ENCODE results near the gene C19orf73.

Gene C19orf73

GRCh38 chr19:49110567-49110966, 8.4 kb downstream of the C19orf73 start:
- no peaks in the 10 kb centered on the region for H3K9me3 ChIP-seq (ENCODE audit: control insufficient read depth, insufficient read depth, low read length)
- no peak for DNase-seq (ENCODE audit: low read depth, low spot score)
- no CpG with 5 or more reads among the region's 3 CpGs for WGBS (ENCODE audit: insufficient coverage, insufficient read length)
- peaks cover 3% of the 10 kb centered on the region; the same call in 1 of the 2 replicates for H3K4me1 ChIP-seq (ENCODE audit: control insufficient read depth, insufficient read depth, low read length)
- no peak overlapping the region for H3K27ac ChIP-seq (ENCODE audit: low read length)
- no peak overlapping the region for H3K4me3 ChIP-seq (ENCODE audit: low read length)
- H3K36me3 ChIP-seq (ENCODE audit: control insufficient read depth, insufficient read depth, low read length), result peaks cover 27% of the 10 kb centered on the region
- no peaks in the 10 kb centered on the region for H3K27me3 ChIP-seq (ENCODE audit: control insufficient read depth, insufficient read depth, low read length)

- Histone ChIP-seq H3K4me3 (ENCODE audit: low read length) (no peak overlapping the region), H3K36me3 (ENCODE audit: control insufficient read depth, insufficient read depth, low read length) (peaks cover 34% of the 10 kb centered on the region), H3K27ac (ENCODE audit: low read length) (no peak overlapping the region), H3K27me3 (ENCODE audit: control insufficient read depth, insufficient read depth, low read length) (no peaks in the 10 kb centered on the region), H3K9me3 (ENCODE audit: control insufficient read depth, insufficient read depth, low read length) (no peaks in the 10 kb centered on the region), H3K4me1 (ENCODE audit: control insufficient read depth, insufficient read depth, low read length) (peaks cover 2% of the 10 kb centered on the region; the same call in 1 of the 2 replicates)
- no peak for DNase-seq (ENCODE audit: low read depth, low spot score)
- WGBS (ENCODE audit: insufficient coverage, insufficient read length), result no CpG with 5 or more reads among the region's 8 CpGs
These were observed 9.2 kb downstream of the C19orf73 start for GRCh38 chr19:49109569-49110233.

- H3K9me3 ChIP-seq (ENCODE audit: control insufficient read depth, insufficient read depth, low read length), result no peaks in the 10 kb centered on the region
- peaks cover 40% of the 10 kb centered on the region for H3K36me3 ChIP-seq (ENCODE audit: control insufficient read depth, insufficient read depth, low read length)
- H3K4me3 ChIP-seq (ENCODE audit: low read length), result no peak overlapping the region
- DNase-seq (ENCODE audit: low read depth, low spot score), result no peak
- H3K27ac ChIP-seq (ENCODE audit: low read length), result no peak overlapping the region
- H3K4me1 ChIP-seq (ENCODE audit: control insufficient read depth, insufficient read depth, low read length), result peaks cover 2% of the 10 kb centered on the region; the same call in 1 of the 2 replicates
- H3K27me3 ChIP-seq (ENCODE audit: control insufficient read depth, insufficient read depth, low read length), result no peaks in the 10 kb centered on the region
- no CpG with 5 or more reads among the region's 5 CpGs for WGBS (ENCODE audit: insufficient coverage, insufficient read length)
These were observed 9.9 kb downstream of the C19orf73 start for GRCh38 chr19:49109051-49109450.

DNA sequence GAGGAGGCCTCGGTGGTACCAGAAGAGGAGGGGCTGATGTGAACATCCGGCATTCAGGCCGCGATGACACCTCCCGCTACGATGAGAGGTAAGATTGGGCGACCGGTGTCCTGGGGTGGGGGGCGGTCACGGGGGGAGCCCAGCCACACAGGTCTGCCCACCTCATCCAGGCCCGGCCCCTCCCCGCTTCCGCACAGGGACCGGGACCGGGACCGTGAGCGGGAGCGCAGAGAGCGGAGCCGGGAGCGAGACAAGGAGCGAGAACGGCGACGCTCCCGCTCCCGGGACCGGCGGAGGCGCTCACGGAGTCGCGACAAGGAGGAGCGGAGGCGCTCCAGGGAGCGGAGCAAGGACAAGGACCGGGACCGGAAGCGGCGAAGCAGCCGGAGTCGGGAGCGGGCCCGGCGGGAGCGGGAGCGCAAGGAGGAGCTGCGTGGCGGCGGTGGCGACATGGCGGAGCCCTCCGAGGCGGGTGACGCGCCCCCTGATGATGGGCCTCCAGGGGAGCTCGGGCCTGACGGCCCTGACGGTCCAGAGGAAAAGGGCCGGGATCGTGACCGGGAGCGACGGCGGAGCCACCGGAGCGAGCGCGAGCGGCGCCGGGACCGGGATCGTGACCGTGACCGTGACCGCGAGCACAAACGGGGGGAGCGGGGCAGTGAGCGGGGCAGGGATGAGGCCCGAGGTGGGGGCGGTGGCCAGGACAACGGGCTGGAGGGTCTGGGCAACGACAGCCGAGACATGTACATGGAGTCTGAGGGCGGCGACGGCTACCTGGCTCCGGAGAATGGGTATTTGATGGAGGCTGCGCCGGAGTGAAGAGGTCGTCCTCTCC, 11.1 kb downstream of the C19orf73 start:
- Histone ChIP-seq H3K4me3 (ENCODE audit: low read length) (no peak overlapping the region), H3K27me3 (ENCODE audit: control insufficient read depth, insufficient read depth, low read length) (no peaks in the 10 kb centered on the region), H3K9me3 (ENCODE audit: control insufficient read depth, insufficient read depth, low read length) (no peaks in the 10 kb centered on the region), H3K4me1 (ENCODE audit: control insufficient read depth, insufficient read depth, low read length) (no peaks in the 10 kb centered on the region), H3K36me3 (ENCODE audit: control insufficient read depth, insufficient read depth, low read length) (peaks cover 47% of the 10 kb centered on the region), H3K27ac (ENCODE audit: low read length) (no peak overlapping the region)
- no peak for DNase-seq (ENCODE audit: low read depth, low spot score)
- no CpG with 5 or more reads among the region's 93 CpGs for WGBS (ENCODE audit: insufficient coverage, insufficient read length)

DNA sequence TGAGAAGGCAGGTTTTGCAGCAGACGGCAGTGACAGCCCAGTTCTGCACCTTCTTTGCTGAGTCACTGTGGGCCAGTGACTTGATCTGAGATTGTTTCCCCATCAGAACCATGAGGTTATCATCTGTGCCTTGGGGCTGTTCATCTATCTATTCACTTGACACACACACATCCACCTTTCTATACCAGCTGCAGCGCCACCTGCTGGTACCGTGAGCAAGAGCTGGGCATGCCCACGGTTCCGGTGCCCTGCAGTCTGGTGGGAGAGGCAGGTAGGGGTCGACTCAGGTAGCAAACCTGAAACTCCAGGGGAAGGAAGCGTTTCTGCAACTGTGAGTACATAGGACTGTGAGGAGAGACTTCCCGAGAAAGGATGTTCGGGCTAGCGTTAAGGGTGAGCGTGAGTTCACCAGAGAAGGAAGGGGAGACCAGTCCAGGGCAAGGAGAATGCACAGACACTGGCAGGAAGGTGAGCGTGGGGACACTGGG, 12.3 kb downstream of the C19orf73 start:
- DNase-seq (ENCODE audit: low read depth, low spot score), result no peak
- peaks cover 55% of the 10 kb centered on the region for H3K36me3 ChIP-seq (ENCODE audit: control insufficient read depth, insufficient read depth, low read length)

DNA sequence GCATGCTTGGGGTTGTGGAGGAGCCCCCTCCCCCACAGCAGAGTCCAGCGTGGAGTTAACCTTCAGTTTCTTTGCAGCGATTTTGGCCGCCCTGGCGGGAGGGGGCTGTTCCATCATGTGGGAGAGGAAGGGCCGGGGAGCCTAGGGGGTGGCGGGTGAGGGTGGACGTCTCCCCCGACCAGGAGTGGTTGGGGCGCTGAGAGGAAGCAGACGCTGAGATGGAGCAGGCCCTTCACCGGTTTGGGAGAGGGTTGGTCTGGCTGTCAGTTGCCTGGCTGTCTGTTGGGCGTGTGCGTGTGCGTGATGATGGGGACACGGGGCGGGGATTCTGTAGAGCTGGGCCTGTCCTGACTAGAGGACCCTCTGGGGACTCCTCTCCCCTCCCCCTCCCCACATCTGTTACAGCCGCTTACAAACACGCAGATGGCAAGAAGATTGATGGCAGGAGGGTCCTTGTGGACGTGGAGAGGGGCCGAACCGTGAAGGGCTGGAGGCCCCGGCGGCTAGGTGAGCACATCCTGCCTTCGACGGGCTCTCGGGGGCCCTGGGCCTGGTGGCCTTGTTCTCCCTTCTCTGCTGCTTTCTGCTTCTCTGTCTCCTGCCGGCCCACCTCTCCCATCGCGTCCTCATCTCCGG, 14.6 kb downstream of the C19orf73 start:
- no CpG with 5 or more reads among the region's 30 CpGs for WGBS (ENCODE audit: insufficient coverage, insufficient read length)
- DNase-seq (ENCODE audit: low read depth, low spot score), result no peak
- no peaks in the 10 kb centered on the region for H3K9me3 ChIP-seq (ENCODE audit: control insufficient read depth, insufficient read depth, low read length)

More for the DNA sequence above, 12.3 kb downstream of the C19orf73 start:
- WGBS (ENCODE audit: insufficient coverage, insufficient read length), result no CpG with 5 or more reads among the region's 12 CpGs
- no peaks in the 10 kb centered on the region for H3K9me3 ChIP-seq (ENCODE audit: control insufficient read depth, insufficient read depth, low read length)
- no peak overlapping the region for H3K27ac ChIP-seq (ENCODE audit: low read length)
- no peaks in the 10 kb centered on the region for H3K27me3 ChIP-seq (ENCODE audit: control insufficient read depth, insufficient read depth, low read length)
- H3K4me3 ChIP-seq (ENCODE audit: low read length), result no peak overlapping the region
- H3K4me1 ChIP-seq (ENCODE audit: control insufficient read depth, insufficient read depth, low read length), result no peaks in the 10 kb centered on the region

GRCh38 chr19:49103331-49104085, 15.4 kb downstream of the C19orf73 start:
- Histone ChIP-seq H3K27me3 (ENCODE audit: control insufficient read depth, insufficient read depth, low read length) (no peaks in the 10 kb centered on the region), H3K4me3 (ENCODE audit: low read length) (no peak overlapping the region), H3K9me3 (ENCODE audit: control insufficient read depth, insufficient read depth, low read length) (no peaks in the 10 kb centered on the region), H3K36me3 (ENCODE audit: control insufficient read depth, insufficient read depth, low read length) (peaks cover 63% of the 10 kb centered on the region), H3K4me1 (ENCODE audit: control insufficient read depth, insufficient read depth, low read length) (no peaks in the 10 kb centered on the region), H3K27ac (ENCODE audit: low read length) (no peak overlapping the region)
- DNase-seq (ENCODE audit: low read depth, low spot score), result no peak
- WGBS (ENCODE audit: insufficient coverage, insufficient read length), result no CpG with 5 or more reads among the region's 33 CpGs

More for the DNA sequence above, 14.6 kb downstream of the C19orf73 start:
- H3K4me1 ChIP-seq (ENCODE audit: control insufficient read depth, insufficient read depth, low read length), result no peaks in the 10 kb centered on the region
- no peak overlapping the region for H3K27ac ChIP-seq (ENCODE audit: low read length)
- no peaks in the 10 kb centered on the region for H3K27me3 ChIP-seq (ENCODE audit: control insufficient read depth, insufficient read depth, low read length)
- H3K36me3 ChIP-seq (ENCODE audit: control insufficient read depth, insufficient read depth, low read length), result peaks cover 64% of the 10 kb centered on the region
- H3K4me3 ChIP-seq (ENCODE audit: low read length), result no peak overlapping the region

GRCh38 chr19:49102303-49102702, 16.6 kb downstream of the C19orf73 start:
- no peaks in the 10 kb centered on the region for H3K4me1 ChIP-seq (ENCODE audit: control insufficient read depth, insufficient read depth, low read length)
- DNase-seq (ENCODE audit: low read depth, low spot score), result no peak
- WGBS (ENCODE audit: insufficient coverage, insufficient read length), result no CpG with 5 or more reads among the region's 12 CpGs
- no peaks in the 10 kb centered on the region for H3K27me3 ChIP-seq (ENCODE audit: control insufficient read depth, insufficient read depth, low read length)
- no peak overlapping the region for H3K4me3 ChIP-seq (ENCODE audit: low read length)
- H3K36me3 ChIP-seq (ENCODE audit: control insufficient read depth, insufficient read depth, low read length), result peaks cover 52% of the 10 kb centered on the region
- H3K27ac ChIP-seq (ENCODE audit: low read length), result no peak overlapping the region
- no peaks in the 10 kb centered on the region for H3K9me3 ChIP-seq (ENCODE audit: control insufficient read depth, insufficient read depth, low read length)

DNA sequence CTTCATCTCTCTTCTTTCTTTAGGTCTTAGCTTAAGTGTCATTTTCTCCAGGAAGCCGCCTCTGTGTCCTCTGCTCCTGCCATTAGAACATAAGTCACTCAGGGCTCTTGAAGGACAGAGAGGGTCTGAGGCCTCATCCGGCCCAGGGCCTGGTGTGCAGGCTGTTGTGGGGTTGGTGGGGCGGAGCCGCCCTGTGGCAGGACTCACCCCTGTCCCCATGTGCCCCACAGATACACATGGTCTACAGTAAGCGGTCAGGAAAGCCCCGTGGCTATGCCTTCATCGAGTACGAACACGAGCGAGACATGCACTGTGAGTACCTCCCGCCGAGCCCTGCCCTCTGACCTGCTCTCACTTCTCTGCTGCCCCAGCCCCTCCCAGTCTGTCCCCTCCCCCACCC, 17.8 kb downstream of the C19orf73 start:
- Histone ChIP-seq H3K27ac (ENCODE audit: low read length) (no peak overlapping the region), H3K36me3 (ENCODE audit: control insufficient read depth, insufficient read depth, low read length) (peaks cover 48% of the 10 kb centered on the region)
- WGBS (ENCODE audit: insufficient coverage, insufficient read length), result no CpG with 5 or more reads among the region's 12 CpGs

GRCh38 chr19:49098795-49099194, 20.1 kb downstream of the C19orf73 start:
- DNase-seq (ENCODE audit: low read depth, low spot score), result no peak
- no peak overlapping the region for H3K4me3 ChIP-seq (ENCODE audit: low read length)
- H3K9me3 ChIP-seq (ENCODE audit: control insufficient read depth, insufficient read depth, low read length), result no peaks in the 10 kb centered on the region
- WGBS (ENCODE audit: insufficient coverage, insufficient read length), result no CpG with 5 or more reads among the region's 4 CpGs
- H3K27ac ChIP-seq (ENCODE audit: low read length), result no peak overlapping the region
- H3K36me3 ChIP-seq (ENCODE audit: control insufficient read depth, insufficient read depth, low read length), result peaks cover 41% of the 10 kb centered on the region
- no peaks in the 10 kb centered on the region for H3K4me1 ChIP-seq (ENCODE audit: control insufficient read depth, insufficient read depth, low read length)
- H3K27me3 ChIP-seq (ENCODE audit: control insufficient read depth, insufficient read depth, low read length), result no peaks in the 10 kb centered on the region

More for the DNA sequence above, 17.8 kb downstream of the C19orf73 start:
- no peak for DNase-seq (ENCODE audit: low read depth, low spot score)
- no peaks in the 10 kb centered on the region for H3K27me3 ChIP-seq (ENCODE audit: control insufficient read depth, insufficient read depth, low read length)
- no peaks in the 10 kb centered on the region for H3K4me1 ChIP-seq (ENCODE audit: control insufficient read depth, insufficient read depth, low read length)
- H3K4me3 ChIP-seq (ENCODE audit: low read length), result no peak overlapping the region
- no peaks in the 10 kb centered on the region for H3K9me3 ChIP-seq (ENCODE audit: control insufficient read depth, insufficient read depth, low read length)
